Right cardiac atrium (tissue), 5 donors: ENCODE data around the gene BHLHE40. TPM values are rescaled to one million over a fixed set of nuclear protein-coding genes. Genes with fewer than 3 reads are reported as not detected.
"Not testable (repeated sequence)": the region's sequence is repeated elsewhere in the genome, so short reads cannot be mapped to it uniquely, and the experiment has no call there.

Source experiments
- ATAC-seq, 2 donors: fragments of 200-7000 bp; cut with Tn5 transposase; one replicate each; pipeline versions ENCODE4 v1.8.0 to v1.9.1; 2020; ENCODE audit warnings: moderate library complexity in 2 of 2, mild to moderate bottlenecking in 1 of 2
- DNase-seq, 3 donors: peaks; one replicate each; pipeline ENCODE4 v3.0.0-alpha.2; 2020
- H3K27ac ChIP-seq: one replicate; pipeline ENCODE4 v1.5.1; 2013; ENCODE audit warnings: mild to moderate bottlenecking, low read length, control low read depth, moderate library complexity
- H3K27me3 ChIP-seq: one replicate; pipeline ENCODE4 v1.6.1; 2013; ENCODE audit not compliant: control insufficient read depth, insufficient read depth
- H3K4me1 ChIP-seq: one replicate; pipeline ENCODE4 v1.6.1; 2013; ENCODE audit warnings: low read length; ENCODE audit not compliant: control insufficient read depth, insufficient read depth
- H3K4me3 ChIP-seq: one replicate; pipeline ENCODE4 v1.5.1; 2013; ENCODE audit warnings: low read length, control low read depth
- H3K9me3 ChIP-seq: one replicate; pipeline ENCODE4 v1.6.1; 2013; ENCODE audit warnings: low read length; ENCODE audit not compliant: control insufficient read depth
- WGBS: extraction: QIAGEN DNeasy Blood & Tissue Kit; methylation state at CpG from one replicate; pipeline ENCODE4 v1.1.7; 2013; 5-methylcytosine and 5-hydroxymethylcytosine counted together
- intact Hi-C, 4 donors: fragments of 100-400 bp; cut with DNase I; formaldehyde crosslinking; loops; one replicate each; pipeline versions ENCODE4 v1.11.0 to v1.14.0; 2022 to 2023
- polyA plus RNA-seq: library from polyadenylated mRNA; stranded (reverse); fragments of 200-250 nt; gene quantifications from one replicate; pipeline ENCODE4 v1.2.3, GENCODE V29; 2013
- total RNA-seq, 4 donors: library from RNA; stranded (reverse); fragmentation: NEBNext Ultra II Directional; extraction: Animal tissue kit (Norgen Biotek cat#: 25700); gene quantifications; one replicate each; pipeline ENCODE4 v1.2.1, GENCODE V29; 2021
- donor health status: healthy with polysubstance abuse.
- donor health status: DM: no; HTN: yes; CAD: no.
- donor health status: DM: no; HTN: no; CAD: no.
- donor health status: DM: no; HTN: yes; CAD: no; lungs with severe emphysema.
- donor health status: DM: yes; HTN: yes; CAD: no.

The BHLHE40 gene
- total and polyA plus RNA-seq, 5 donors: 22.9 to 65.9 (median 34.1) TPM

- DNase-seq: no peak
- H3K27ac ChIP-seq: no peak overlapping the region
- no peaks in the 10 kb centered on the region for H3K9me3 ChIP-seq
- H3K4me3 ChIP-seq: no peak overlapping the region
- WGBS: 97% methylated on average over 4 of the region's 4 CpGs
- intact Hi-C loops: loop anchor here in 1 of 4 donors (10.0 kb wide), 1 partner anchor 54 kb away; no protein-coding TSS in a partner anchor
- no peaks in the 10 kb centered on the region for H3K4me1 ChIP-seq
- no peaks in the 10 kb centered on the region for H3K27me3 ChIP-seq
- ATAC-seq: no peak
These were observed 20.1 kb upstream of the BHLHE40 start for GRCh38 chr3:4959180-4959579.

GRCh38 chr3:4961865-4962264, 17.4 kb upstream of the BHLHE40 start:
- ATAC-seq, H3K27ac ChIP-seq, H3K9me3 ChIP-seq, intact Hi-C loops, H3K4me3 ChIP-seq, DNase-seq, H3K27me3 ChIP-seq, H3K4me1 ChIP-seq: not testable (repeated sequence)
- 96% methylated on average over 2 of the region's 2 CpGs for WGBS

- DNase-seq (no peak), ATAC-seq (no peak)
- Histone ChIP-seq H3K4me3 (no peak overlapping the region), H3K9me3 (no peaks in the 10 kb centered on the region), H3K27me3 (no peaks in the 10 kb centered on the region), H3K4me1 (no peaks in the 10 kb centered on the region), H3K27ac (no peak overlapping the region)
- intact Hi-C loops: no loop called here
- 95% methylated on average over 1 of the region's 1 CpG for WGBS
These were observed 15.3 kb upstream of the BHLHE40 start for GRCh38 chr3:4963669-4964570.

- H3K4me1 ChIP-seq, ATAC-seq, H3K27ac ChIP-seq, intact Hi-C loops, H3K4me3 ChIP-seq, H3K9me3 ChIP-seq, DNase-seq, H3K27me3 ChIP-seq: not testable (repeated sequence)
- 51% methylated on average over 5 of the region's 5 CpGs for WGBS
These were observed 13.2 kb upstream of the BHLHE40 start for GRCh38 chr3:4966006-4966405.

- H3K27ac ChIP-seq, H3K27me3 ChIP-seq, H3K4me1 ChIP-seq, H3K9me3 ChIP-seq, DNase-seq, H3K4me3 ChIP-seq, ATAC-seq, intact Hi-C loops: not testable (repeated sequence)
- 80% methylated on average over 3 of the region's 3 CpGs for WGBS
These were observed 11.6 kb upstream of the BHLHE40 start for GRCh38 chr3:4967683-4968082.

GRCh38 chr3:4971437-4971836, 7.8 kb upstream of the BHLHE40 start:
- H3K4me1 ChIP-seq, H3K4me3 ChIP-seq, DNase-seq, H3K27me3 ChIP-seq, ATAC-seq, H3K9me3 ChIP-seq, intact Hi-C loops, H3K27ac ChIP-seq: not testable (repeated sequence)
- 96% methylated on average over 6 of the region's 6 CpGs for WGBS

GRCh38 chr3:4971838-4972237, 7.4 kb upstream of the BHLHE40 start:
- DNase-seq (no peak), ATAC-seq (no peak)
- H3K9me3 ChIP-seq: no peaks in the 10 kb centered on the region
- no peak overlapping the region for H3K27ac ChIP-seq
- no peaks in the 10 kb centered on the region for H3K27me3 ChIP-seq
- intact Hi-C loops: no loop called here
- 97% methylated on average over 3 of the region's 3 CpGs for WGBS
- no peaks in the 10 kb centered on the region for H3K4me1 ChIP-seq
- H3K4me3 ChIP-seq: no peak overlapping the region

GRCh38 chr3:4972652-4973643, 6.3 kb upstream of the BHLHE40 start:
- H3K4me1 ChIP-seq: no peaks in the 10 kb centered on the region
- no peak overlapping the region for H3K27ac ChIP-seq
- H3K27me3 ChIP-seq: no peaks in the 10 kb centered on the region
- ATAC-seq (no peak), DNase-seq (no peak)
- 80% methylated on average over 9 of the region's 9 CpGs for WGBS
- intact Hi-C loops: no loop called here
- H3K9me3 ChIP-seq: no peaks in the 10 kb centered on the region
- H3K4me3 ChIP-seq: no peak overlapping the region

- H3K27ac ChIP-seq: no peak overlapping the region
- H3K4me3 ChIP-seq: no peak overlapping the region
- no peak for ATAC-seq
- no peak for DNase-seq
- intact Hi-C loops: no loop called here
- H3K9me3 ChIP-seq: no peaks in the 10 kb centered on the region
- no peaks in the 10 kb centered on the region for H3K4me1 ChIP-seq
- 87% methylated on average over 2 of the region's 2 CpGs for WGBS
- H3K27me3 ChIP-seq: no peaks in the 10 kb centered on the region
These were observed 5.1 kb upstream of the BHLHE40 start for GRCh38 chr3:4974154-4974553.

- Histone ChIP-seq H3K9me3 (no peaks in the 10 kb centered on the region), H3K4me3 (no peak overlapping the region), H3K27ac (peak overlapping the region; percentile 82), H3K27me3 (no peaks in the 10 kb centered on the region), H3K4me1 (no peaks in the 10 kb centered on the region)
- WGBS: 75% methylated on average over 4 of the region's 4 CpGs
- peak; percentile 60 to 69 (median 65) for DNase-seq
- ATAC-seq: no peak
- intact Hi-C loops: loop anchor here in 2 of 4 donors (5.0 kb wide), 1 partner anchor 254 kb away; no protein-coding TSS in a partner anchor
These were observed 3.1 kb upstream of the BHLHE40 start for GRCh38 chr3:4976109-4976508.
